ENCODE data around the gene WIPF1.

DNA sequence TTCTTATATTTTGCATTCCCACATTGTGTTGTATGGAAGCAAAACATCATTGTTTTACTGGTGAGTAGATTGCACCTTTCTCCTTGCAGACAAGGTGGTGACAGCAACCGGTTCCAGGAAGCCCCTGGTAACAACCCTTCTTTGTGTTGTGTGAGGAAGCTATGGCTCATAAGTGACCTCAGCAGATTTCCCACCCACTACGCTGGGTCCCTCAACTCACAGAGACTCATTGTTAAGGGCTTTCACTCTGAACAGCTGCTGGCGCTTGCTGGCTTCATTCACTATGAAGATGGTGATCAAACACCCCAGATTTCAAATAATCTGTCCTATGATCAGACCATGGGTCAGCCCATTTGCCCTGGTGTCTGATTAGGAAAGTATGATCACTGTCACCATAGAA is 53.4 kb downstream of the WIPF1 start:
- TF ChIP-seq, protein P1, sequence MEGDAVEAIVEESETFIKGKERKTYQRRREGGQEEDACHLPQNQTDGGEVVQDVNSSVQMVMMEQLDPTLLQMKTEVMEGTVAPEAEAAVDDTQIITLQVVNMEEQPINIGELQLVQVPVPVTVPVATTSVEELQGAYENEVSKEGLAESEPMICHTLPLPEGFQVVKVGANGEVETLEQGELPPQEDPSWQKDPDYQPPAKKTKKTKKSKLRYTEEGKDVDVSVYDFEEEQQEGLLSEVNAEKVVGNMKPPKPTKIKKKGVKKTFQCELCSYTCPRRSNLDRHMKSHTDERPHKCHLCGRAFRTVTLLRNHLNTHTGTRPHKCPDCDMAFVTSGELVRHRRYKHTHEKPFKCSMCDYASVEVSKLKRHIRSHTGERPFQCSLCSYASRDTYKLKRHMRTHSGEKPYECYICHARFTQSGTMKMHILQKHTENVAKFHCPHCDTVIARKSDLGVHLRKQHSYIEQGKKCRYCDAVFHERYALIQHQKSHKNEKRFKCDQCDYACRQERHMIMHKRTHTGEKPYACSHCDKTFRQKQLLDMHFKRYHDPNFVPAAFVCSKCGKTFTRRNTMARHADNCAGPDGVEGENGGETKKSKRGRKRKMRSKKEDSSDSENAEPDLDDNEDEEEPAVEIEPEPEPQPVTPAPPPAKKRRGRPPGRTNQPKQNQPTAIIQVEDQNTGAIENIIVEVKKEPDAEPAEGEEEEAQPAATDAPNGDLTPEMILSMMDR (IDR thresholded peaks at IDR 0.05; ENCODE audit: borderline replicate concordance, extremely low read depth, low read length, poor library complexity, severe bottlenecking), result no peak
- TF ChIP-seq EZH2 (IDR thresholded peaks at IDR 0.05; ENCODE audit: borderline replicate concordance, low read depth, low read length, severe bottlenecking), result no peak
